DMS153 treated with DMSO at 0.1 percent for 48 hours (cell line): ENCODE data around the gene AFG1L.
"Not testable (repeated sequence)": the region's sequence is repeated elsewhere in the genome, so short reads cannot be mapped to it uniquely, and the experiment has no call there.

Experiments
- DNase-seq: peaks from one replicate; lab custom pipeline; 2025; ENCODE audit not compliant: unreplicated experiment; lab: John Stamatoyannopoulos, UW

AFG1L gene

GRCh38 chr6:108294727-108295625 is at the start of gene AFG1L:
TSS of gene AFG1L (plus strand) at chr6:108295054. CDS start at chr6:108295080, 26 bp downstream.
- DNase-seq = peak; percentile 71

GRCh38 chr6:108245095-108245494 is 49.8 kb upstream of the AFG1L start:
- not testable (repeated sequence) for DNase-seq

GRCh38 chr6:108247965-108248536 is 46.8 kb upstream of the AFG1L start:
- no peak for DNase-seq

- no peak for DNase-seq
These were observed 44.5 kb upstream of the AFG1L start for GRCh38 chr6:108250240-108250866.

- no peak for DNase-seq
These were observed 43.6 kb upstream of the AFG1L start for GRCh38 chr6:108251252-108251651.

- DNase-seq = no peak
These were observed 42.8 kb upstream of the AFG1L start for GRCh38 chr6:108252055-108252454.

GRCh38 chr6:108253241-108253640 is 41.6 kb upstream of the AFG1L start:
- no peak for DNase-seq

GRCh38 chr6:108254433-108255410 is 40.1 kb upstream of the AFG1L start:
- DNase-seq = no peak

- no peak for DNase-seq
These were observed 34.6 kb upstream of the AFG1L start for GRCh38 chr6:108260126-108260808.

- peak; percentile 91 for DNase-seq
These were observed 33.9 kb upstream of the AFG1L start, which contains the start of gene SNX3 for GRCh38 chr6:108260809-108261569. TSS of gene SNX3 (minus strand) at chr6:108261040. CDS start at chr6:108260921, 119 bp downstream.

GRCh38 chr6:108263371-108263770 is 31.5 kb upstream of the AFG1L start:
- no peak for DNase-seq

GRCh38 chr6:108268845-108269244 is 26.0 kb upstream of the AFG1L start:
- DNase-seq = no peak

- not testable (repeated sequence) for DNase-seq
These were observed 24.9 kb upstream of the AFG1L start for GRCh38 chr6:108269955-108270354.

- no peak for DNase-seq
These were observed 20.3 kb upstream of the AFG1L start for GRCh38 chr6:108274546-108274945.

GRCh38 chr6:108275976-108276375 is 18.9 kb upstream of the AFG1L start:
- DNase-seq = no peak

GRCh38 chr6:108277295-108277694 is 17.6 kb upstream of the AFG1L start:
- no peak for DNase-seq

- DNase-seq = no peak
These were observed 17.0 kb upstream of the AFG1L start for GRCh38 chr6:108277831-108278230.

- DNase-seq = no peak
These were observed 9.5 kb upstream of the AFG1L start for GRCh38 chr6:108285381-108285780.

- no peak for DNase-seq
These were observed 8.5 kb upstream of the AFG1L start for GRCh38 chr6:108286366-108286765.
